H9 (cell line): ENCODE data around the gene MGA. TPM values are rescaled to one million over a fixed set of nuclear protein-coding genes. Genes with fewer than 3 reads are reported as not detected.

Experiments used
- DNase-seq: peaks from one replicate; pipeline ENCODE4 v3.0.0-alpha.2; 2017
- H2AFZ ChIP-seq: one replicate; pipeline ENCODE4 v1.6.1; 2013; ENCODE audit warnings: mild to moderate bottlenecking, low read length, control low read depth, moderate library complexity
- H2AK5ac ChIP-seq: 2 replicates; pipeline ENCODE4 v1.6.1; 2013; ENCODE audit warnings: low read length, control low read depth, mixed read lengths; ENCODE audit not compliant: insufficient read length
- H2BK120ac ChIP-seq: one replicate; pipeline ENCODE4 v1.6.1; 2013; ENCODE audit warnings: low read depth, mild to moderate bottlenecking, low read length, control low read depth, inconsistent platforms; ENCODE audit not compliant: poor library complexity, severe bottlenecking
- H2BK12ac ChIP-seq: 2 replicates; pipeline ENCODE4 v1.6.1; 2013; ENCODE audit warnings: low read length, control low read depth, mixed read lengths, low read depth; ENCODE audit not compliant: insufficient read length
- H2BK15ac ChIP-seq: 2 replicates; pipeline ENCODE4 v1.6.1; 2013; ENCODE audit warnings: low read depth, low read length, control low read depth
- H2BK20ac ChIP-seq: one replicate; pipeline ENCODE4 v1.6.1; 2013; ENCODE audit warnings: low read depth, mild to moderate bottlenecking, low read length, control low read depth, inconsistent platforms; ENCODE audit not compliant: poor library complexity, severe bottlenecking
- H2BK5ac ChIP-seq: 2 replicates; pipeline ENCODE4 v1.6.1; 2013; ENCODE audit warnings: low read length, control low read depth, mixed read lengths; ENCODE audit not compliant: insufficient read length
- H3K14ac ChIP-seq: 2 replicates; pipeline ENCODE4 v1.6.1; 2013; ENCODE audit warnings: low read length, control low read depth; ENCODE audit not compliant: insufficient read depth
- H3K18ac ChIP-seq: 2 replicates; pipeline ENCODE4 v1.6.1; 2013; ENCODE audit warnings: low read depth, mild to moderate bottlenecking, mixed read lengths, low read length, control low read depth; ENCODE audit not compliant: insufficient read length
- H3K23ac ChIP-seq: 2 replicates; pipeline ENCODE4 v1.6.1; 2013; ENCODE audit warnings: low read length, control low read depth, mixed read lengths, low read depth; ENCODE audit not compliant: insufficient read length
- H3K23me2 ChIP-seq: 2 replicates; pipeline ENCODE4 v1.6.1; 2013; ENCODE audit warnings: low read depth, mild to moderate bottlenecking, mixed read lengths, low read length, control low read depth; ENCODE audit not compliant: insufficient read length, poor library complexity, severe bottlenecking
- H3K27ac ChIP-seq: 2 replicates; pipeline ENCODE4 v1.5.1; 2013; ENCODE audit warnings: low read length, control low read depth, mixed read lengths, low read depth; ENCODE audit not compliant: insufficient read length
- H3K27me3 ChIP-seq: 2 replicates; pipeline ENCODE4 v1.6.1; 2013; ENCODE audit warnings: low read length, control low read depth, inconsistent platforms; ENCODE audit not compliant: insufficient read depth
- H3K4ac ChIP-seq: 2 replicates; pipeline ENCODE4 v1.6.1; 2013; ENCODE audit warnings: low read depth, mild to moderate bottlenecking, control low read depth, inconsistent platforms, low read length, moderate library complexity
- H3K4me1 ChIP-seq: 2 replicates; pipeline ENCODE4 v1.6.1; 2013; ENCODE audit warnings: low read length, control low read depth, inconsistent platforms; ENCODE audit not compliant: insufficient read depth
- H3K4me2 ChIP-seq: 2 replicates; pipeline ENCODE4 v1.6.1; 2013; ENCODE audit warnings: low read length, control low read depth, mixed read lengths; ENCODE audit not compliant: insufficient read length, insufficient read depth
- H3K56ac ChIP-seq: 2 replicates; pipeline ENCODE4 v1.6.1; 2013; ENCODE audit warnings: low read depth, mild to moderate bottlenecking, mixed read lengths, low read length, control low read depth; ENCODE audit not compliant: insufficient read length
- H3K79me1 ChIP-seq: 2 replicates; pipeline ENCODE4 v1.6.1; 2013; ENCODE audit warnings: low read depth, mild to moderate bottlenecking, moderate library complexity, low read length, control low read depth, inconsistent platforms; ENCODE audit not compliant: insufficient read depth, poor library complexity, severe bottlenecking
- H3K79me2 ChIP-seq: 2 replicates; pipeline ENCODE4 v1.6.1; 2013; ENCODE audit warnings: low read length, control low read depth, inconsistent platforms; ENCODE audit not compliant: insufficient read depth
- H3K9ac ChIP-seq: 2 replicates; pipeline ENCODE4 v1.6.1; 2013; ENCODE audit warnings: low read length, control low read depth, mixed read lengths; ENCODE audit not compliant: insufficient read length; ENCODE audit errors: extremely low read depth
- H3K9me3 ChIP-seq: one replicate; pipeline ENCODE4 v1.6.1; 2013; ENCODE audit warnings: low read depth, low read length, inconsistent platforms; ENCODE audit not compliant: control insufficient read depth
- H3T11ph ChIP-seq: one replicate; pipeline ENCODE4 v1.6.1; 2013; ENCODE audit warnings: mild to moderate bottlenecking, low read length, control low read depth, inconsistent platforms
- H4K20me1 ChIP-seq: one replicate; pipeline ENCODE4 v1.6.1; 2013; ENCODE audit not compliant: control insufficient read depth, insufficient read length, insufficient read depth
- H4K5ac ChIP-seq: 2 replicates; pipeline ENCODE4 v1.6.1; 2013; ENCODE audit warnings: low read depth, mild to moderate bottlenecking, mixed read lengths, low read length, control low read depth; ENCODE audit not compliant: insufficient read length
- H4K8ac ChIP-seq: replicated peaks from 2 replicates; pipeline ENCODE4 v1.6.1; 2013; ENCODE audit warnings: low read length, control low read depth, mixed read lengths, low read depth; ENCODE audit not compliant: insufficient read length
- H4K91ac ChIP-seq: 2 replicates; pipeline ENCODE4 v1.6.1; 2013; ENCODE audit warnings: low read depth, mild to moderate bottlenecking, moderate library complexity, mixed read lengths, low read length, control low read depth; ENCODE audit not compliant: insufficient read length
- H3K27ac Mint-ChIP-seq, 3 experiments: 2 replicates in 2 of 3; 3 replicates in 1 of 3; pipeline ENCODE4 v1.8.0; 2020 to 2021; ENCODE audit warnings: mixed read lengths in 3 of 3, mild to moderate bottlenecking in 1 of 3, moderate library complexity in 1 of 3
- H3K27me3 Mint-ChIP-seq: 2 replicates; pipeline ENCODE4 v1.8.0; 2021; ENCODE audit warnings: low read depth, mild to moderate bottlenecking, moderate library complexity, mixed read lengths
- H3K36me3 Mint-ChIP-seq, 3 experiments: 2 replicates in 2 of 3; 3 replicates in 1 of 3; pipeline ENCODE4 v1.8.0; 2020 to 2021; ENCODE audit warnings: low read depth in 3 of 3, mixed read lengths in 3 of 3; ENCODE audit not compliant: insufficient read depth in 1 of 3
- H3K4me1 Mint-ChIP-seq, 2 experiments: 2 replicates each; pipeline ENCODE4 v1.8.0; 2020; ENCODE audit warnings: mixed read lengths in 2 of 2
- H3K4me3 Mint-ChIP-seq, 2 experiments: 2 replicates in 1 of 2; 3 replicates in 1 of 2; pipeline ENCODE4 v1.8.0; 2020 to 2021; ENCODE audit warnings: mild to moderate bottlenecking in 2 of 2, mixed read lengths in 2 of 2, moderate library complexity in 1 of 2
- H3K9me3 Mint-ChIP-seq, 2 experiments: 2 replicates in 1 of 2; 3 replicates in 1 of 2; pipeline ENCODE4 v1.8.0; 2020; ENCODE audit warnings: mild to moderate bottlenecking in 2 of 2, mixed read lengths in 2 of 2, moderate library complexity in 1 of 2
- CTCF ChIP-seq: fragments of 200-600 bp; sonication (generic); conservative IDR thresholded peaks from 3 replicates; pipeline ENCODE4 v1.8.0; 2021; ENCODE audit warnings: antibody characterized with exemption, mild to moderate bottlenecking
- WGBS: extraction: QIAGEN DNeasy Blood & Tissue Kit; methylation state at CpG from one replicate; pipeline ENCODE4 v1.1.7; 2013; ENCODE audit warnings: missing lambda C conversion rate, low lambda C conversion rate, mixed read lengths; ENCODE audit not compliant: insufficient read length; ENCODE audit errors: extremely low coverage; 5-methylcytosine and 5-hydroxymethylcytosine counted together
- total RNA-seq: library from RNA; stranded (reverse); gene quantifications from 2 replicates; pipeline ENCODE4 v1.2.1, GENCODE V29; 2021

MGA gene
- total RNA-seq, 1 experiment from 2014 or later, result 62.7 TPM

GRCh38 chr15:41789236-41789635 lies 129.0 kb downstream of the MGA start:
- no peak overlapping the region for H2BK20ac ChIP-seq

More at GRCh38 chr15:41789236-41789635, 129.0 kb downstream of the MGA start:
- no peak overlapping the region for H3K23ac ChIP-seq
- no peaks in the 10 kb centered on the region for H3K27me3 ChIP-seq
- H2AK5ac ChIP-seq, result no peak overlapping the region
- Mint-ChIP-seq H3K27me3 (no peaks in the 10 kb centered on the region), H3K9me3 (no peaks in the 10 kb centered on the region), H3K4me3 (no peak overlapping the region), H3K4me1 (peaks cover 28 to 31% of the 10 kb centered on the region in 2 experiments), H3K27ac (no peak overlapping the region; a peak in 1 of 7 replicates), H3K36me3 (no peaks in the 10 kb centered on the region)
- H3K9ac ChIP-seq, result peak overlapping the region; percentile 17
- no peak overlapping the region for H4K5ac ChIP-seq
- no peak overlapping the region for H4K8ac ChIP-seq
- H2BK12ac ChIP-seq, result no peak overlapping the region
- H3K4me2 ChIP-seq, result no peak overlapping the region
- H2BK15ac ChIP-seq, result no peak overlapping the region
- H2AFZ ChIP-seq, result no peak overlapping the region
- H3K79me2 ChIP-seq, result no peaks in the 10 kb centered on the region; the same call in 1 of the 2 replicates
- H3K27ac ChIP-seq, result no peak overlapping the region
- no peak overlapping the region for H2BK120ac ChIP-seq
- H3T11ph ChIP-seq, result no peak overlapping the region
- no peaks in the 10 kb centered on the region for H3K79me1 ChIP-seq
- H2BK5ac ChIP-seq, result no peak overlapping the region
- no peak overlapping the region for H3K56ac ChIP-seq
- H3K9me3 ChIP-seq, result no peaks in the 10 kb centered on the region
- no peaks in the 10 kb centered on the region for H4K20me1 ChIP-seq
- no CpG with 5 or more reads among the region's 4 CpGs for WGBS
- no peaks in the 10 kb centered on the region for H3K23me2 ChIP-seq
- DNase-seq, result no peak
- TF ChIP-seq CTCF, result no peak
- H3K4ac ChIP-seq, result no peak overlapping the region
- H3K4me1 ChIP-seq, result peaks cover 22% of the 10 kb centered on the region
- no peak overlapping the region for H4K91ac ChIP-seq
- no peak overlapping the region for H3K18ac ChIP-seq
- H3K14ac ChIP-seq, result no peak overlapping the region; the same call in 1 of the 2 replicates
